ENCODE results near the gene CELF2. TPM values are rescaled to one million over a fixed set of nuclear protein-coding genes. Genes with fewer than 3 reads are reported as not detected.

CELF2 gene
- total and polyA plus RNA-seq, 2 of the 4 experiments (the other 2 are of a cell fraction), result 3.5 to 6.6 TPM

GRCh38 chr10:11011984-11012383 lies 5.7 kb upstream of the CELF2 start:
- ChIA-PET POLR2A (ENCODE audit: unreplicated experiment) (no interaction called here), CTCF (interaction anchor here (0.6 kb wide), 1 partner anchor 323 kb away, joined by 3 read pairs; no protein-coding TSS in a partner anchor)
- Histone ChIP-seq H3K4ac (ENCODE audit: low read depth, low read length) (no peak overlapping the region), H3K23ac (ENCODE audit: low read depth, low read length) (no peak overlapping the region), H4K91ac (ENCODE audit: insufficient read depth, low read depth, low read length) (no peak overlapping the region), H3K27ac (ENCODE audit: insufficient read depth, low read length) (no peak overlapping the region), H4K8ac (ENCODE audit: low read depth in 2 of 2, low read length in 2 of 2) (no peak overlapping the region), H2AK5ac (ENCODE audit: low read depth, low read length) (no peak overlapping the region), H2AFZ (replicated peaks; ENCODE audit: low read length, poor library complexity) (no peak overlapping the region), H3K14ac (replicated peaks; ENCODE audit: low read depth, low read length) (no peak overlapping the region), H2AK9ac (replicated peaks; ENCODE audit: low read depth, low read length, poor library complexity) (no peak overlapping the region), H3K79me1 (ENCODE audit: low read depth in 1 of 2, low read length in 2 of 2) (no peaks in the 10 kb centered on the region), H3K56ac (ENCODE audit: extremely low read depth, insufficient read depth, low read length) (no peak overlapping the region), H3K4me3 (ENCODE audit: insufficient read depth, low read depth, low read length) (no peak overlapping the region), H2BK20ac (ENCODE audit: low read depth, low read length) (no peak overlapping the region), H3K4me1 (ENCODE audit: control insufficient read depth, insufficient read depth, low read length) (no peaks in the 10 kb centered on the region), H3K9me3 (ENCODE audit: control insufficient read depth, insufficient read depth, low read length) (no peaks in the 10 kb centered on the region), H3K36me3 (ENCODE audit: control insufficient read depth, insufficient read depth, low read length) (no peaks in the 10 kb centered on the region), H4K20me1 (ENCODE audit: insufficient read depth, low read length) (no peaks in the 10 kb centered on the region), H3K9ac (ENCODE audit: low read depth, low read length) (no peak overlapping the region), H3K18ac (ENCODE audit: low read depth, low read length) (no peak overlapping the region), H4K5ac (ENCODE audit: low read depth, low read length) (no peak overlapping the region), H2BK120ac (ENCODE audit: low read depth, low read length) (no peak overlapping the region), H2BK15ac (ENCODE audit: low read depth, low read length) (no peak overlapping the region), H3K4me2 (ENCODE audit: low read depth, low read length) (no peak overlapping the region), H3K9me1 (ENCODE audit: insufficient read depth, low read length) (no peaks in the 10 kb centered on the region), H2BK5ac (ENCODE audit: low read depth, low read length, poor library complexity, severe bottlenecking) (no peak overlapping the region), H3K27me3 (ENCODE audit: control insufficient read depth, insufficient read depth, low read length) (peaks cover 23% of the 10 kb centered on the region)
- no CpG with 5 or more reads among the region's 3 CpGs for WGBS, 2 experiments (ENCODE audit: extremely low coverage in 2 of 2, insufficient read length in 1 of 2)
- no peak for DNase-seq
- ATAC-seq (ENCODE audit: low read depth), result no peak
- intact Hi-C loops (cut with micrococcal nuclease), result no loop called here
- in situ Hi-C loops (cut with MboI; ENCODE audit: low sequenced_read_pairs), result no loop called here
- no TSS peak for BruUV-seq (replicated peaks)
- dilution Hi-C loops (cut with HindIII; ENCODE audit: low sequenced_read_pairs, unreplicated experiment), result no loop called here
- TF ChIP-seq CTCF (conservative IDR thresholded peaks at IDR 0.05; ENCODE audit: low read depth, low read length), result no peak
- TF ChIP-seq ELK1 (IDR thresholded peaks at IDR 0.05; ENCODE audit: borderline replicate concordance, low read depth, low read length), result no peak
- no peak for TF ChIP-seq RCOR1 (IDR thresholded peaks at IDR 0.05; ENCODE audit: insufficient replicate concordance, low read length)
- no peak for TF ChIP-seq SMC3 (IDR thresholded peaks at IDR 0.05; ENCODE audit: low read depth, low read length)
- no peak for TF ChIP-seq FOS (IDR thresholded peaks at IDR 0.05; ENCODE audit: low read depth, low read length)
- TF ChIP-seq NFE2L2 (IDR thresholded peaks at IDR 0.05; ENCODE audit: low read depth, low read length), result no peak
- no peak for TF ChIP-seq USF2 (IDR thresholded peaks at IDR 0.05; ENCODE audit: low read depth, low read length)
- TF ChIP-seq MAFK (IDR thresholded peaks at IDR 0.05; ENCODE audit: low read depth, low read length), result no peak
- TF ChIP-seq RAD21 (IDR thresholded peaks at IDR 0.05; ENCODE audit: low read length), result no peak
- no peak for TF ChIP-seq BHLHE40 (IDR thresholded peaks at IDR 0.05; ENCODE audit: low read depth, low read length)
- no peak for TF ChIP-seq CHD1 (IDR thresholded peaks at IDR 0.05; ENCODE audit: low read depth, low read length)
- TF ChIP-seq POLR2A (IDR thresholded peaks at IDR 0.05; ENCODE audit: low read depth, low read length), result no peak
- no peak for TF ChIP-seq MAZ (IDR thresholded peaks at IDR 0.05; ENCODE audit: borderline replicate concordance, low read depth, low read length)
- no peak for TF ChIP-seq RFX5 (IDR thresholded peaks at IDR 0.05; ENCODE audit: low read depth, low read length)
- no peak for TF ChIP-seq MXI1 (IDR thresholded peaks at IDR 0.05; ENCODE audit: borderline replicate concordance, low read depth, low read length)
